Fibroblast of lung (primary cell): ENCODE measurements around the gene TRAPPC12. TPM values are rescaled to one million over a fixed set of nuclear protein-coding genes. Genes with fewer than 3 reads are reported as not detected.

Experiments used
- DNase-seq, 2 donors: peaks; one replicate each; pipeline versions ENCODE4 v3.0.0 to v3.0.0-alpha.2; 2010; ENCODE audit warnings: low read depth in 2 of 2
- H2AFZ ChIP-seq: 2 replicates; pipeline ENCODE4 v1.5.1; 2012; ENCODE audit warnings: low read length, control low read depth, inconsistent platforms
- H3K27ac ChIP-seq: 2 replicates; pipeline ENCODE4 v1.5.1; 2011; ENCODE audit warnings: low read length, control low read depth; ENCODE audit not compliant: insufficient read depth
- H3K27me3 ChIP-seq: 2 replicates; pipeline ENCODE4 v1.5.1; 2011; ENCODE audit warnings: mild to moderate bottlenecking, low read length; ENCODE audit not compliant: control insufficient read depth, insufficient read depth
- H3K36me3 ChIP-seq: 2 replicates; pipeline ENCODE4 v1.5.1; 2011; ENCODE audit warnings: low read length; ENCODE audit not compliant: control insufficient read depth, insufficient read depth
- H3K4me1 ChIP-seq: 2 replicates; pipeline ENCODE4 v1.5.1; 2011; ENCODE audit warnings: low read length; ENCODE audit not compliant: control insufficient read depth, insufficient read depth; ENCODE audit errors: extremely low read depth
- H3K4me2 ChIP-seq: 2 replicates; pipeline ENCODE4 v1.5.1; 2011; ENCODE audit warnings: low read length, control low read depth; ENCODE audit not compliant: insufficient read depth; ENCODE audit errors: extremely low read depth
- H3K4me3 ChIP-seq, 4 experiments: fragments of 200-600 bp in 1 of 4; sonication (generic) in 1 of 4; replicated peaks in 1 of 4; 2 replicates each; pipeline ENCODE4 v1.5.1; 2011 to 2016; ENCODE audit warnings: low read length in 4 of 4, low read depth in 3 of 4, mild to moderate bottlenecking in 3 of 4, control low read depth in 2 of 4, inconsistent platforms in 1 of 4, mixed read lengths in 1 of 4; ENCODE audit not compliant: insufficient read depth in 1 of 4; ENCODE audit errors: control extremely low read depth in 1 of 4
- H3K79me2 ChIP-seq: 2 replicates; pipeline ENCODE4 v1.5.1; 2012; ENCODE audit warnings: mild to moderate bottlenecking, low read length, inconsistent platforms; ENCODE audit not compliant: control insufficient read depth, insufficient read depth
- H3K9ac ChIP-seq: 2 replicates; pipeline ENCODE4 v1.5.1; 2011; ENCODE audit warnings: mild to moderate bottlenecking, low read length, control low read depth; ENCODE audit not compliant: insufficient read depth
- H3K9me3 ChIP-seq: 2 replicates; pipeline ENCODE4 v1.5.1; 2012; ENCODE audit warnings: low read depth, low read length; ENCODE audit not compliant: control insufficient read depth, insufficient read depth
- H4K20me1 ChIP-seq: 2 replicates; pipeline ENCODE4 v1.5.1; 2011; ENCODE audit warnings: low read length; ENCODE audit not compliant: control insufficient read depth, insufficient read depth; ENCODE audit errors: extremely low read depth
- EZH2 ChIP-seq: IDR thresholded peaks from 2 replicates; pipeline ENCODE4 v1.5.1; 2012; ENCODE audit warnings: low read length, control low read depth, mild to moderate bottlenecking; ENCODE audit errors: missing control alignments
- polyA plus RNA-seq, 2 donors: library from polyadenylated mRNA; depleted of rRNA in 1 of 2; stranded (reverse) in 1 of 2; unstranded in 1 of 2; fragments of >200 nt; gene quantifications; 2 replicates each; pipeline ENCODE4 v1.2.1, GENCODE V29; 2011 to 2012; ENCODE audit warnings: missing spikeins in 1 of 2
- total RNA-seq: library from RNA; depleted of rRNA; stranded (reverse); fragments of >200 nt; gene quantifications from 2 replicates; pipeline ENCODE4 v1.2.1, GENCODE V29; 2014
- TF ChIP-seq, protein P1 (sequence below), 2 donors: IDR thresholded peaks in 1 of 2; conservative IDR thresholded peaks in 1 of 2; 1 replicate in 1 of 2; 2 replicates in 1 of 2; pipeline ENCODE4 v1.5.1; 2011 to 2012; ENCODE audit warnings: low read length in 2 of 2, control low read depth in 1 of 2, inconsistent platforms in 1 of 2, low read depth in 1 of 2, mild to moderate bottlenecking in 1 of 2

Gene TRAPPC12
- total and polyA plus RNA-seq, 2 donors (not counting 1 experiment from before 2014, with no cell fraction given) = 33.7 to 53.2 TPM

DNA sequence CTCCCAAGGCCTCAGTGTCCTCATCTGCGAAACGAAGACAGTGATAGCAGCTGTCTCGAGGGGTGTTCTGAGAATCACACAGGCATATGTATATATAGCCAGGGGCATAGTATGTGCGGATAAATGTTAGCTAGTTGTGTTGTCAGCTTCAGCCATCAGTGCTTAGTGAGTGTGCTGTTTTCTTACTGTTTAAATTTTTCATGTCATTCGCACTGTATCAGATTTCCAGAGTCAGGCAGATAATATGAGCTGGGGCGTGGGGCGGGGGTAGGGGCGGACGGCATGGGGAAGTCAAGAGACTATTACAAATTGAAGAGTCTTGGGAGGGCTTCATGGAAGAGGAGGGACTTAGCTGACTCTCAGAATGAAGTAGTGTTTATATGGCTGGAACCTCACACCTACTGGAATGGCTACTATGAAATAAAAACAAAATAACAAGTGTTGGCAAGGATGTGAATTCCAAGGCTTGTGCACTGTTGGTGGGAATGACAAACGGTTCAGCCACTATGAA is 7.0 kb downstream of the TRAPPC12 start:
- no peak for TF ChIP-seq EZH2
- TF ChIP-seq, protein P1, sequence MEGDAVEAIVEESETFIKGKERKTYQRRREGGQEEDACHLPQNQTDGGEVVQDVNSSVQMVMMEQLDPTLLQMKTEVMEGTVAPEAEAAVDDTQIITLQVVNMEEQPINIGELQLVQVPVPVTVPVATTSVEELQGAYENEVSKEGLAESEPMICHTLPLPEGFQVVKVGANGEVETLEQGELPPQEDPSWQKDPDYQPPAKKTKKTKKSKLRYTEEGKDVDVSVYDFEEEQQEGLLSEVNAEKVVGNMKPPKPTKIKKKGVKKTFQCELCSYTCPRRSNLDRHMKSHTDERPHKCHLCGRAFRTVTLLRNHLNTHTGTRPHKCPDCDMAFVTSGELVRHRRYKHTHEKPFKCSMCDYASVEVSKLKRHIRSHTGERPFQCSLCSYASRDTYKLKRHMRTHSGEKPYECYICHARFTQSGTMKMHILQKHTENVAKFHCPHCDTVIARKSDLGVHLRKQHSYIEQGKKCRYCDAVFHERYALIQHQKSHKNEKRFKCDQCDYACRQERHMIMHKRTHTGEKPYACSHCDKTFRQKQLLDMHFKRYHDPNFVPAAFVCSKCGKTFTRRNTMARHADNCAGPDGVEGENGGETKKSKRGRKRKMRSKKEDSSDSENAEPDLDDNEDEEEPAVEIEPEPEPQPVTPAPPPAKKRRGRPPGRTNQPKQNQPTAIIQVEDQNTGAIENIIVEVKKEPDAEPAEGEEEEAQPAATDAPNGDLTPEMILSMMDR (conservative IDR thresholded peaks at IDR 0.05 in 1 of 2, IDR thresholded peaks at IDR 0.05 in 1 of 2; ENCODE audit: low read depth in 1 of 2, low read length in 2 of 2) = no peak
- no peak overlapping the region for H3K9ac ChIP-seq
- DNase-seq = peak in 1 of 2 donors; percentile 72
- H3K27me3 ChIP-seq = no peaks in the 10 kb centered on the region
- peak overlapping the region; percentile 0 for H3K4me2 ChIP-seq
- no peak overlapping the region for H2AFZ ChIP-seq
- H4K20me1 ChIP-seq = no peaks in the 10 kb centered on the region
- H3K4me3 ChIP-seq = peak overlapping the region in 1 of 4 experiments; percentile 14
- H3K4me1 ChIP-seq = peaks cover 3% of the 10 kb centered on the region
- no peaks in the 10 kb centered on the region for H3K9me3 ChIP-seq
- peak overlapping the region; percentile 39 for H3K27ac ChIP-seq
- H3K36me3 ChIP-seq = peaks cover 13% of the 10 kb centered on the region
- peaks cover 25% of the 10 kb centered on the region for H3K79me2 ChIP-seq

DNA sequence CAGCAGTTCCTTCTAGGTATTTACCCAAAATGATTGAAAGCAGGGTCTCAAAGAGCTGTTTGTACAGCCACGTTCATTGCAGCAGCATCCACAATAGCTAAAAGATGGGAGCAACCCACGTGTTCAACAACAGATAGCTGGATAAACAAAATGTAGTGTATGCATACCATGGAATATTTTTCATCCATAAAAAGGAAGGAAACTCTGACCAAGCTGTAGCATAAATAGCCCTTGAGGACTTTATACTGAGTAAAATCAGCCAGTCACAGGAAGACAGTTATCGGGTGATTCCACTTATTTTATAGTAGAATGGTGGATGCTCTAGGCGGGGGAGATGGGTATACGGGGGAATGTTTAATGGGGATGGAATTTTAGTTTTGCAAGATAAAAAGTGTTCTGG is 7.5 kb downstream of the TRAPPC12 start:
- no peak overlapping the region for H3K9ac ChIP-seq
- TF ChIP-seq, protein P1 (conservative IDR thresholded peaks at IDR 0.05 in 1 of 2, IDR thresholded peaks at IDR 0.05 in 1 of 2; ENCODE audit: low read depth in 1 of 2, low read length in 2 of 2) = no peak
- no peak for TF ChIP-seq EZH2
- no peak overlapping the region for H2AFZ ChIP-seq
- H3K4me3 ChIP-seq = no peak overlapping the region
- no peaks in the 10 kb centered on the region for H3K27me3 ChIP-seq
- H3K9me3 ChIP-seq = no peaks in the 10 kb centered on the region
- peaks cover 3% of the 10 kb centered on the region for H3K4me1 ChIP-seq
- no peaks in the 10 kb centered on the region for H4K20me1 ChIP-seq
- peaks cover 14% of the 10 kb centered on the region for H3K36me3 ChIP-seq
- peaks cover 24% of the 10 kb centered on the region for H3K79me2 ChIP-seq
- peak overlapping the region; percentile 39 for H3K27ac ChIP-seq
- peak in 1 of 2 donors; percentile 4 for DNase-seq
- no peak overlapping the region for H3K4me2 ChIP-seq

DNA sequence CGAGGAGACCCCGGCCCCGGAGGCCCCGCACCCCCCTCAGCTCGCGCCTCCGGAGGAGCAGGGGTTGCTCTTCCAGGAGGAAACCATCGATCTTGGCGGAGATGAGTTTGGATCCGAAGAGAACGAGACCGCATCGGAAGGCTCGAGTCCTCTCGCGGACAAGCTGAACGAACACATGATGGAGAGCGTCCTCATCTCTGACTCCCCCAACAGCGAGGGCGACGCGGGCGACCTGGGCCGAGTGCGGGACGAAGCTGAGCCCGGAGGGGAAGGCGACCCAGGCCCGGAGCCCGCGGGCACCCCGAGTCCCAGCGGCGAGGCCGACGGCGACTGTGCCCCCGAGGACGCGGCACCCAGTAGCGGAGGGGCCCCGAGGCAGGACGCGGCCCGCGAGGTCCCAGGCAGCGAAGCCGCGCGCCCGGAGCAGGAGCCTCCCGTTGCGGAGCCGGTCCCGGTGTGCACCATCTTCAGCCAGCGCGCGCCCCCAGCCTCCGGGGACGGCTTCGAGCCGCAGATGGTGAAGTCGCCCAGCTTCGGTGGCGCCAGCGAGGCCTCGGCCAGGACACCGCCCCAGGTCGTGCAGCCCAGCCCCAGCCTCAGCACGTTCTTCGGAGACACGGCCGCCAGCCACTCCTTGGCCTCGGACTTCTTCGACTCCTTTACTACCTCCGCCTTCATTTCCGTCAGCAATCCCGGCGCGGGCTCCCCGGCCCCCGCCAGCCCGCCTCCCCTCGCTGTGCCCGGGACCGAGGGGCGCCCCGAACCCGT is 8.3 kb downstream of the TRAPPC12 start:
- Histone ChIP-seq H3K4me2 (no peak overlapping the region), H3K4me3 (no peak overlapping the region), H3K27ac (no peak overlapping the region), H3K4me1 (peaks cover 3% of the 10 kb centered on the region), H3K36me3 (peaks cover 16% of the 10 kb centered on the region), H3K79me2 (peaks cover 19% of the 10 kb centered on the region), H2AFZ (no peak overlapping the region), H3K9ac (no peak overlapping the region), H4K20me1 (no peaks in the 10 kb centered on the region), H3K9me3 (no peaks in the 10 kb centered on the region), H3K27me3 (no peaks in the 10 kb centered on the region)
- DNase-seq = no peak
- TF ChIP-seq EZH2 = no peak
- TF ChIP-seq, protein P1 (conservative IDR thresholded peaks at IDR 0.05 in 1 of 2, IDR thresholded peaks at IDR 0.05 in 1 of 2; ENCODE audit: low read depth in 1 of 2, low read length in 2 of 2) = no peak
